GM19324 (cell line): ENCODE data around the gene STXBP2.

Source experiments
- ATAC-seq: cut with Tn5 transposase; IDR thresholded peaks from one replicate; pipeline ENCODE4 v1.9.1; 2021; ENCODE audit warnings: mild to moderate bottlenecking, moderate library complexity; ENCODE audit not compliant: unreplicated experiment, low FRiP score

STXBP2 gene

GRCh38 chr19:7612282-7613274 is 24.3 kb upstream of the STXBP2 start:
- ATAC-seq = no peak

- ATAC-seq = no peak
Measured at GRCh38 chr19:7614859-7615741, 21.8 kb upstream of the STXBP2 start.

GRCh38 chr19:7617172-7617571 is 19.7 kb upstream of the STXBP2 start:
- no peak for ATAC-seq

GRCh38 chr19:7617735-7618134 is 19.2 kb upstream of the STXBP2 start:
- ATAC-seq = no peak

GRCh38 chr19:7618348-7618747 is 18.6 kb upstream of the STXBP2 start:
- ATAC-seq = no peak

GRCh38 chr19:7618771-7619510 is 18.0 kb upstream of the STXBP2 start:
- ATAC-seq = no peak

GRCh38 chr19:7619671-7620441 is 17.1 kb upstream of the STXBP2 start:
- no peak for ATAC-seq

- no peak for ATAC-seq
Measured at GRCh38 chr19:7620442-7621412, 16.2 kb upstream of the STXBP2 start.

- ATAC-seq = no peak
Measured at GRCh38 chr19:7622933-7623685, 13.8 kb upstream of the STXBP2 start.

- no peak for ATAC-seq
Measured at GRCh38 chr19:7623725-7624603, 12.9 kb upstream of the STXBP2 start.

- ATAC-seq = no peak
Measured at GRCh38 chr19:7624810-7625209, 12.1 kb upstream of the STXBP2 start.

- no peak for ATAC-seq
Measured at GRCh38 chr19:7625763-7626372, 11.0 kb upstream of the STXBP2 start.

GRCh38 chr19:7627166-7627565 is 9.7 kb upstream of the STXBP2 start:
- no peak for ATAC-seq

GRCh38 chr19:7628589-7629311 is 8.2 kb upstream of the STXBP2 start:
- no peak for ATAC-seq

GRCh38 chr19:7629347-7630054 is 7.4 kb upstream of the STXBP2 start, which contains the start of the genes PET100 and XAB2:
Gene PET100 (plus strand): TSS chr19:7629793. CDS start chr19:7629834, 41 bp downstream.
Gene XAB2 (minus strand): TSS chr19:7629545. CDS start chr19:7629527, 18 bp downstream.
- peak; percentile 92 for ATAC-seq
